Calu3 (cell line): ENCODE data around the gene NUP210. TPM values are rescaled to one million over a fixed set of nuclear protein-coding genes. Genes with fewer than 3 reads are reported as not detected.

Source experiments
- BruUV-seq: library from RNA; stranded (reverse); fragments of 400-500 nt; replicated peaks from 2 replicates; lab custom pipeline; 2021; lab: Mats Ljungman, UMichigan
- CTCF ChIA-PET: fragments of 300-600 bp; sonication (Branson Sonifier 250); formaldehyde crosslinking; loops from one replicate; lab custom pipeline; 2022; ENCODE audit warnings: antibody characterized with exemption; lab: Charles Lee
- DNase-seq: peaks from one replicate; pipeline ENCODE4 v3.0.0; 2022
- H3K27ac Mint-ChIP-seq: one replicate; pipeline ENCODE4 v1.8.0; 2022; ENCODE audit warnings: mixed read lengths; ENCODE audit not compliant: unreplicated experiment
- H3K27me3 Mint-ChIP-seq: one replicate; pipeline ENCODE4 v1.8.0; 2022; ENCODE audit warnings: mixed read lengths; ENCODE audit not compliant: unreplicated experiment
- H3K36me3 Mint-ChIP-seq: one replicate; pipeline ENCODE4 v1.8.0; 2022; ENCODE audit warnings: mild to moderate bottlenecking, moderate library complexity, mixed read lengths; ENCODE audit not compliant: insufficient read depth, unreplicated experiment
- H3K4me1 Mint-ChIP-seq: one replicate; pipeline ENCODE4 v1.8.0; 2022; ENCODE audit warnings: mild to moderate bottlenecking, low read depth, mixed read lengths; ENCODE audit not compliant: unreplicated experiment
- H3K4me3 Mint-ChIP-seq: one replicate; pipeline ENCODE4 v1.8.0; 2022; ENCODE audit warnings: mild to moderate bottlenecking, low read depth, moderate library complexity, mixed read lengths; ENCODE audit not compliant: unreplicated experiment
- H3K9me3 Mint-ChIP-seq: one replicate; pipeline ENCODE4 v1.8.0; 2022; ENCODE audit warnings: low read depth, mixed read lengths; ENCODE audit not compliant: unreplicated experiment
- intact Hi-C: fragments of 100-400 bp; cut with micrococcal nuclease; formaldehyde crosslinking; loops from one replicate; pipeline ENCODE4 v1.10.0; 2022; ENCODE audit not compliant: unreplicated experiment
- total RNA-seq: library from RNA; stranded (reverse); gene quantifications from 2 replicates; pipeline ENCODE4 v1.2.3, GENCODE V29; 2022
- TF ChIP-seq, protein P1 (sequence below): fragments of 200-600 bp; IDR thresholded peaks from one replicate; pipeline ENCODE4 v1.8.0; 2022; ENCODE audit warnings: antibody characterized with exemption; ENCODE audit not compliant: unreplicated experiment

NUP210 gene
- total RNA-seq, 1 experiment from 2014 or later: 76.9 TPM

DNA sequence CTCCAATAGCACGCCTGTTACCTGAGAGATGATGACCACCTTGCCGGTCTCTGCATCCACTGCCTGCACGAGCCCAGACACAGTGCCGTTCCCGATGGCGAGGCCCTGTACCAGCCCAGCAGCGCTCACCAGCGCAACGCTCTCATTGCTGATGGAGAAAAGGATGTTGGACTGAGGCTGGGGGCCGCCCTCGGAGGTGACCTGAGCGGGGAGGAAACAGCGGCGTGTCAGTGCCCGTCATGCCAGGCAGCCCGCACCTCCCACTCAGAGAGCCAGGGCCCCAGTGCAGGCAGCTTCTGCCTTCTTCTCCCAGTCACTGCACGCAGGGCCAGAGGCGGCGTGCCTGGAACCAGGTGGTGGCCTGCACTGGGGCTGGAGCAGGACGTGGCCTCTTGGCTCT, 80.3 kb downstream of the NUP210 start:
- H3K27ac Mint-ChIP-seq: no peak overlapping the region
- H3K36me3 Mint-ChIP-seq: peaks cover 10% of the 10 kb centered on the region
- no peak for DNase-seq
- H3K27me3 Mint-ChIP-seq: no peaks in the 10 kb centered on the region
- TF ChIP-seq, protein P1, sequence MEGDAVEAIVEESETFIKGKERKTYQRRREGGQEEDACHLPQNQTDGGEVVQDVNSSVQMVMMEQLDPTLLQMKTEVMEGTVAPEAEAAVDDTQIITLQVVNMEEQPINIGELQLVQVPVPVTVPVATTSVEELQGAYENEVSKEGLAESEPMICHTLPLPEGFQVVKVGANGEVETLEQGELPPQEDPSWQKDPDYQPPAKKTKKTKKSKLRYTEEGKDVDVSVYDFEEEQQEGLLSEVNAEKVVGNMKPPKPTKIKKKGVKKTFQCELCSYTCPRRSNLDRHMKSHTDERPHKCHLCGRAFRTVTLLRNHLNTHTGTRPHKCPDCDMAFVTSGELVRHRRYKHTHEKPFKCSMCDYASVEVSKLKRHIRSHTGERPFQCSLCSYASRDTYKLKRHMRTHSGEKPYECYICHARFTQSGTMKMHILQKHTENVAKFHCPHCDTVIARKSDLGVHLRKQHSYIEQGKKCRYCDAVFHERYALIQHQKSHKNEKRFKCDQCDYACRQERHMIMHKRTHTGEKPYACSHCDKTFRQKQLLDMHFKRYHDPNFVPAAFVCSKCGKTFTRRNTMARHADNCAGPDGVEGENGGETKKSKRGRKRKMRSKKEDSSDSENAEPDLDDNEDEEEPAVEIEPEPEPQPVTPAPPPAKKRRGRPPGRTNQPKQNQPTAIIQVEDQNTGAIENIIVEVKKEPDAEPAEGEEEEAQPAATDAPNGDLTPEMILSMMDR: no peak
- intact Hi-C loops: no loop called here
- no peaks in the 10 kb centered on the region for H3K4me1 Mint-ChIP-seq
- no peaks in the 10 kb centered on the region for H3K9me3 Mint-ChIP-seq
- BruUV-seq: no TSS peak
- no peak overlapping the region for H3K4me3 Mint-ChIP-seq
- CTCF ChIA-PET: no interaction called here

DNA sequence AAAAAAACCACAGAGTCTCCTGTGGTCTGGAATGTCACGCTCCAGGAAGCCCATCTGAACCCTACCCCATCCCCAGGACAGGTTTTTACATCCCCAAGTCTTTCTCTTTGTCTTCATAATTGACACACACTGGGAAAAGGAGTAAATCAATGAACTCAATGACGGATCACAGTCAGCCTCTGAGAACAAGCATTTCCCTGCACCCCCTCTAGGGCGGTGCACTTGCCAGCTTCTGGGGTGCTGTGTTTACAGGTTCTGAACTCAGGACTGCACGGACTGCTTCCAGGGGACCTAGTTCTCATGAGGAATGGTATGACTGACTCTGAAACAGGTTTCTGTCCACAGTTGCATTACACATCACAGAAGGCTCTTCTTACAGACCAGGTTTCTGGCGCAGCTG, 81.1 kb downstream of the NUP210 start:
- no peak for DNase-seq
- Mint-ChIP-seq H3K27me3 (no peaks in the 10 kb centered on the region), H3K4me1 (no peaks in the 10 kb centered on the region), H3K36me3 (peaks cover 16% of the 10 kb centered on the region), H3K9me3 (no peaks in the 10 kb centered on the region), H3K4me3 (no peak overlapping the region), H3K27ac (no peak overlapping the region)
- intact Hi-C loops: no loop called here
- CTCF ChIA-PET: no interaction called here
- no TSS peak for BruUV-seq
- TF ChIP-seq, protein P1: no peak

DNA sequence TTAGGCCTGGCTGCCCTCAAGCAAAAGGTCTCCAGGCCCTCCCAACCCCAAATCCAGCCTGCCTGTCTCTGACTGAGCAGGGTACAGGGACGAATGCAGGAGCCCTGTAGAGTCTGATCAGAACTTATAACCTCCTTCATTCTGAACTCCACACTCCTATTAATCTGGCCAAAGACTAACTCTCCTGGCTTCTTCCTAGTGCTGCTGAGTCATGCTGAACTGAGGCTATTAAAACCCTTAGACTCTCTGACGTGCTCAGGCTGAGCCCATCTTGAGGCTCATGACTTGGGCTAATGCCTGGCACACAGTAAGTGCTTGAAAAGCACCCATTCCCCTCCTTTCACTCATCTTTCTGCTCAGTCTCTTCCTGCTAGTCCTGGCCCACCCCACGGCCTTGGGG, 81.9 kb downstream of the NUP210 start:
- BruUV-seq: no TSS peak
- no peak overlapping the region for H3K27ac Mint-ChIP-seq
- CTCF ChIA-PET: no interaction called here
- H3K36me3 Mint-ChIP-seq: peaks cover 16% of the 10 kb centered on the region
- H3K4me3 Mint-ChIP-seq: no peak overlapping the region
- intact Hi-C loops: no loop called here
- no peaks in the 10 kb centered on the region for H3K4me1 Mint-ChIP-seq
- TF ChIP-seq, protein P1: no peak
- no peaks in the 10 kb centered on the region for H3K9me3 Mint-ChIP-seq
- no peaks in the 10 kb centered on the region for H3K27me3 Mint-ChIP-seq
- DNase-seq: no peak

DNA sequence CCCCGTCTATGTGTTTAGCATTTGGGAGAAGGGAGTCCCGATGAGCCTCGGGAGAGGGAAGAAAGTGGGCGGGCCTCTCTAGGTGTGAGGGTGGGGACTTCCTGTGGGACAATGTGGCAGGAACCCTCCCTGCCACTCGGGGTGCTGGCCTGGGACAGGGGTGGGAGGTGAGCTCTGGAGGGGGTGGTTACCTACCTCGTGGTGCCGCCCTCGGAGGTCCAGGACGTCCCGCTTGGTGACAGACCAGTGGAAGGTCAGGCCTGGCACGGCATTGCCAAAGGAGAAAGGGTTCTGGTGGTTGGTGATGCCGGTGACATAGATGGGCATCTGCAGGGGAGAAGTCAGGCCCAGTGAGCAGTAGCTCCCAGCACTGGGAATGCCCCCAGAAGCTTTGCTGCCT, 83.5 kb downstream of the NUP210 start:
- no peaks in the 10 kb centered on the region for H3K27me3 Mint-ChIP-seq
- BruUV-seq: no TSS peak
- H3K27ac Mint-ChIP-seq: no peak overlapping the region
- CTCF ChIA-PET: no interaction called here
- intact Hi-C loops: no loop called here
- no peaks in the 10 kb centered on the region for H3K4me1 Mint-ChIP-seq
- peaks cover 16% of the 10 kb centered on the region for H3K36me3 Mint-ChIP-seq
- DNase-seq: no peak
- H3K4me3 Mint-ChIP-seq: no peak overlapping the region
- TF ChIP-seq, protein P1: no peak
- no peaks in the 10 kb centered on the region for H3K9me3 Mint-ChIP-seq
